ENCODE results near the gene HOXD10. TPM values are rescaled to one million over a fixed set of nuclear protein-coding genes. Genes with fewer than 3 reads are reported as not detected.

Gene HOXD10
- total RNA-seq, 1 donor from 2014 or later, result 0.52 TPM

GRCh38 chr2:176163672-176164056 is 47.1 kb downstream of the HOXD10 start:
- Histone ChIP-seq H3K27me3 (ENCODE audit: control insufficient read depth in 3 of 3, insufficient read depth in 3 of 3, low read length in 3 of 3) (peaks cover 50 to 77% (median 55%) of the 10 kb centered on the region in 3 donors), H3K27ac (ENCODE audit: low read depth, low read length) (no peak overlapping the region), H3K4me3 (ENCODE audit: low read length in 3 of 3) (no peak overlapping the region), H3K4me1 (ENCODE audit: control insufficient read depth in 3 of 3, insufficient read depth in 3 of 3, low read length in 3 of 3) (peaks cover 14 to 19% (median 15%) of the 10 kb centered on the region in 3 donors), H3K9me3 (ENCODE audit: control insufficient read depth in 3 of 3, low read length in 3 of 3) (no peaks in the 10 kb centered on the region), H3K36me3 (ENCODE audit: control insufficient read depth in 3 of 3, insufficient read depth in 3 of 3, low read length in 3 of 3) (no peaks in the 10 kb centered on the region), H3K9ac (ENCODE audit: low read depth in 1 of 3, low read length in 3 of 3) (no peak overlapping the region)

GRCh38 chr2:176164201-176164600 is 47.6 kb downstream of the HOXD10 start:
- peaks cover 49 to 76% (median 54%) of the 10 kb centered on the region in 3 donors for H3K27me3 ChIP-seq (ENCODE audit: control insufficient read depth in 3 of 3, insufficient read depth in 3 of 3, low read length in 3 of 3)

GRCh38 chr2:176164611-176165369 is 48.2 kb downstream of the HOXD10 start:
- H3K4me3 ChIP-seq (ENCODE audit: low read length in 3 of 3), result peak overlapping the region in 1 of 3 donors; percentile 6
- H3K27ac ChIP-seq (ENCODE audit: low read depth, low read length), result no peak overlapping the region
- H3K27me3 ChIP-seq (ENCODE audit: control insufficient read depth in 3 of 3, insufficient read depth in 3 of 3, low read length in 3 of 3), result peaks cover 43 to 76% (median 50%) of the 10 kb centered on the region in 3 donors
- no peaks in the 10 kb centered on the region for H3K9me3 ChIP-seq (ENCODE audit: control insufficient read depth in 3 of 3, low read length in 3 of 3)
- no peak overlapping the region for H3K9ac ChIP-seq (ENCODE audit: low read depth in 1 of 3, low read length in 3 of 3)
- H3K36me3 ChIP-seq (ENCODE audit: control insufficient read depth in 3 of 3, insufficient read depth in 3 of 3, low read length in 3 of 3), result no peaks in the 10 kb centered on the region
- peaks cover 12 to 14% (median 13%) of the 10 kb centered on the region in 3 donors for H3K4me1 ChIP-seq (ENCODE audit: control insufficient read depth in 3 of 3, insufficient read depth in 3 of 3, low read length in 3 of 3)

More at GRCh38 chr2:176164201-176164600, 47.6 kb downstream of the HOXD10 start:
- Histone ChIP-seq H3K9me3 (ENCODE audit: control insufficient read depth in 3 of 3, low read length in 3 of 3) (no peaks in the 10 kb centered on the region), H3K4me3 (ENCODE audit: low read length in 3 of 3) (no peak overlapping the region), H3K4me1 (ENCODE audit: control insufficient read depth in 3 of 3, insufficient read depth in 3 of 3, low read length in 3 of 3) (peaks cover 14 to 19% (median 15%) of the 10 kb centered on the region in 3 donors), H3K36me3 (ENCODE audit: control insufficient read depth in 3 of 3, insufficient read depth in 3 of 3, low read length in 3 of 3) (no peaks in the 10 kb centered on the region), H3K9ac (ENCODE audit: low read depth in 1 of 3, low read length in 3 of 3) (no peak overlapping the region), H3K27ac (ENCODE audit: low read depth, low read length) (no peak overlapping the region)

GRCh38 chr2:176165370-176166050 is 48.9 kb downstream of the HOXD10 start:
- Histone ChIP-seq H3K9ac (ENCODE audit: low read depth in 1 of 3, low read length in 3 of 3) (no peak overlapping the region), H3K27me3 (ENCODE audit: control insufficient read depth in 3 of 3, insufficient read depth in 3 of 3, low read length in 3 of 3) (peaks cover 40 to 75% (median 42%) of the 10 kb centered on the region in 3 donors), H3K36me3 (ENCODE audit: control insufficient read depth in 3 of 3, insufficient read depth in 3 of 3, low read length in 3 of 3) (no peaks in the 10 kb centered on the region), H3K4me3 (ENCODE audit: low read length in 3 of 3) (no peak overlapping the region), H3K4me1 (ENCODE audit: control insufficient read depth in 3 of 3, insufficient read depth in 3 of 3, low read length in 3 of 3) (peaks cover 5 to 14% (median 6%) of the 10 kb centered on the region in 3 donors), H3K9me3 (ENCODE audit: control insufficient read depth in 3 of 3, low read length in 3 of 3) (no peaks in the 10 kb centered on the region), H3K27ac (ENCODE audit: low read depth, low read length) (no peak overlapping the region)

- peaks cover 35 to 75% (median 36%) of the 10 kb centered on the region in 3 donors for H3K27me3 ChIP-seq (ENCODE audit: control insufficient read depth in 3 of 3, insufficient read depth in 3 of 3, low read length in 3 of 3)
- no peaks in the 10 kb centered on the region for H3K36me3 ChIP-seq (ENCODE audit: control insufficient read depth in 3 of 3, insufficient read depth in 3 of 3, low read length in 3 of 3)
- no peak overlapping the region for H3K27ac ChIP-seq (ENCODE audit: low read depth, low read length)
- peaks cover 3 to 14% (median 5%) of the 10 kb centered on the region in 3 donors for H3K4me1 ChIP-seq (ENCODE audit: control insufficient read depth in 3 of 3, insufficient read depth in 3 of 3, low read length in 3 of 3)
- H3K9me3 ChIP-seq (ENCODE audit: control insufficient read depth in 3 of 3, low read length in 3 of 3), result no peaks in the 10 kb centered on the region
- no peak overlapping the region for H3K4me3 ChIP-seq (ENCODE audit: low read length in 3 of 3)
- H3K9ac ChIP-seq (ENCODE audit: low read depth in 1 of 3, low read length in 3 of 3), result no peak overlapping the region
These were observed 49.7 kb downstream of the HOXD10 start for GRCh38 chr2:176166272-176166671.

GRCh38 chr2:176167398-176167797 is 50.8 kb downstream of the HOXD10 start:
- Histone ChIP-seq H3K9ac (ENCODE audit: low read depth in 1 of 3, low read length in 3 of 3) (no peak overlapping the region), H3K27ac (ENCODE audit: low read depth, low read length) (no peak overlapping the region), H3K4me1 (ENCODE audit: control insufficient read depth in 3 of 3, insufficient read depth in 3 of 3, low read length in 3 of 3) (peaks cover 0 to 6% (median 3%) of the 10 kb centered on the region in 3 donors), H3K36me3 (ENCODE audit: control insufficient read depth in 3 of 3, insufficient read depth in 3 of 3, low read length in 3 of 3) (no peaks in the 10 kb centered on the region), H3K4me3 (ENCODE audit: low read length in 3 of 3) (no peak overlapping the region), H3K9me3 (ENCODE audit: control insufficient read depth in 3 of 3, low read length in 3 of 3) (no peaks in the 10 kb centered on the region), H3K27me3 (ENCODE audit: control insufficient read depth in 3 of 3, insufficient read depth in 3 of 3, low read length in 3 of 3) (peaks cover 35 to 76% (median 38%) of the 10 kb centered on the region in 3 donors)

GRCh38 chr2:176169181-176169580 is 52.6 kb downstream of the HOXD10 start:
- Histone ChIP-seq H3K36me3 (ENCODE audit: control insufficient read depth in 3 of 3, insufficient read depth in 3 of 3, low read length in 3 of 3) (no peaks in the 10 kb centered on the region), H3K27me3 (ENCODE audit: control insufficient read depth in 3 of 3, insufficient read depth in 3 of 3, low read length in 3 of 3) (peaks cover 23 to 71% (median 35%) of the 10 kb centered on the region in 3 donors)

More at GRCh38 chr2:176169181-176169580, 52.6 kb downstream of the HOXD10 start:
- Histone ChIP-seq H3K9ac (ENCODE audit: low read depth in 1 of 3, low read length in 3 of 3) (no peak overlapping the region), H3K27ac (ENCODE audit: low read depth, low read length) (no peak overlapping the region), H3K4me3 (ENCODE audit: low read length in 3 of 3) (no peak overlapping the region), H3K4me1 (ENCODE audit: control insufficient read depth in 3 of 3, insufficient read depth in 3 of 3, low read length in 3 of 3) (peaks cover 0 to 5% (median 3%) of the 10 kb centered on the region in 3 donors), H3K9me3 (ENCODE audit: control insufficient read depth in 3 of 3, low read length in 3 of 3) (no peaks in the 10 kb centered on the region)

Small RNA genes within 50 kb of the gene (small RNA-seq; reads per million reads assigned to genes)
- 45,204 reads per million, percentile 100 among the genes with 10 or more reads in this experiment for gene MIR10B

Other genes with a start within 250 kb of the HOXD10 start
- 45.4 TPM for gene LNPK, start 114.5 kb upstream of the HOXD10 start, total RNA-seq
- gene EVX2, start 32.8 kb upstream of the HOXD10 start, total RNA-seq, result under 0.01 TPM
- gene HOXD13, start 24.1 kb upstream of the HOXD10 start, total RNA-seq, result under 0.01 TPM
- not detected for gene HOXD12, start 17.0 kb upstream of the HOXD10 start, total RNA-seq
- not detected for gene HOXD11, start 9.5 kb upstream of the HOXD10 start, total RNA-seq
- gene HOXD9, start 5.9 kb downstream of the HOXD10 start, total RNA-seq, result 5.7 TPM
- 18.8 TPM for gene HOXD8, start 12.9 kb downstream of the HOXD10 start, total RNA-seq
- 1.0 TPM for gene HOXD4, start 34.8 kb downstream of the HOXD10 start, total RNA-seq
- gene HOXD3, start 40.5 kb downstream of the HOXD10 start, total RNA-seq, result 4.2 TPM
- 0.52 TPM for gene HOXD1, start 71.9 kb downstream of the HOXD10 start, total RNA-seq
- 27.7 TPM for gene MTX2, start 152.7 kb downstream of the HOXD10 start, total RNA-seq

Data from skeletal muscle tissue (tissue), 5 donors.